Right hindlimb (tissue), 1 donor: ENCODE measurements around the gene EVI5.
"Not testable (repeated sequence)": the region's sequence is repeated elsewhere in the genome, so short reads cannot be mapped to it uniquely, and the experiment has no call there.

Source experiments
- DNase-seq: peaks from one replicate; pipeline ENCODE4 v3.0.0-alpha.2; 2018

EVI5 gene

GRCh38 chr1:92791487-92792066 lies 6.7 kb upstream of the EVI5 start:
- no peak for DNase-seq

- no peak for DNase-seq
Observed at GRCh38 chr1:92790867-92791266, 6.0 kb upstream of the EVI5 start.

GRCh38 chr1:92790081-92790480 lies 5.2 kb upstream of the EVI5 start:
- no peak for DNase-seq

GRCh38 chr1:92786111-92786901 lies 1.4 kb upstream of the EVI5 start:
- DNase-seq, result no peak

GRCh38 chr1:92784021-92784638 lies 778 bp downstream of the EVI5 start:
- peak; percentile 76 for DNase-seq

- DNase-seq, result peak; percentile 28
Observed at GRCh38 chr1:92783550-92783949, 1.4 kb downstream of the EVI5 start.

GRCh38 chr1:92778376-92778775 lies 6.5 kb downstream of the EVI5 start:
- no peak for DNase-seq

- DNase-seq, result no peak
Observed at GRCh38 chr1:92774407-92774806, 10.5 kb downstream of the EVI5 start.

- DNase-seq, result not testable (repeated sequence)
Observed at GRCh38 chr1:92773749-92774148, 11.2 kb downstream of the EVI5 start.

GRCh38 chr1:92769856-92770255 lies 15.1 kb downstream of the EVI5 start:
- DNase-seq, result no peak

- DNase-seq, result no peak
Observed at GRCh38 chr1:92768915-92769314, 16.0 kb downstream of the EVI5 start.

- DNase-seq, result no peak
Observed at GRCh38 chr1:92768296-92768695, 16.6 kb downstream of the EVI5 start.

GRCh38 chr1:92764116-92764515 lies 20.8 kb downstream of the EVI5 start:
- no peak for DNase-seq

GRCh38 chr1:92762355-92762754 lies 22.6 kb downstream of the EVI5 start:
- DNase-seq, result no peak

- no peak for DNase-seq
Observed at GRCh38 chr1:92759361-92759760, 25.5 kb downstream of the EVI5 start.

GRCh38 chr1:92756537-92756936 lies 28.4 kb downstream of the EVI5 start:
- DNase-seq, result no peak

- no peak for DNase-seq
Observed at GRCh38 chr1:92755541-92756461, 29.1 kb downstream of the EVI5 start.

GRCh38 chr1:92754719-92755050 lies 30.2 kb downstream of the EVI5 start:
- DNase-seq, result no peak

GRCh38 chr1:92754000-92754718 lies 30.7 kb downstream of the EVI5 start:
- DNase-seq, result no peak

GRCh38 chr1:92752719-92753118 lies 32.2 kb downstream of the EVI5 start:
- DNase-seq, result no peak

GRCh38 chr1:92749024-92749634 lies 35.8 kb downstream of the EVI5 start:
- DNase-seq, result no peak

- DNase-seq, result no peak
Observed at GRCh38 chr1:92748138-92748537, 36.8 kb downstream of the EVI5 start.
